GM23248 (cell line): ENCODE data around the gene AACS. TPM values are rescaled to one million over a fixed set of nuclear protein-coding genes. Genes with fewer than 3 reads are reported as not detected.
"Not testable (repeated sequence)": the region's sequence is repeated elsewhere in the genome, so short reads cannot be mapped to it uniquely, and the experiment has no call there.

Source experiments
- DNase-seq: peaks from one replicate; pipeline ENCODE4 v3.0.0-alpha.2; 2015
- H2AFZ ChIP-seq: fragments of 200-600 bp; sonication (generic); 2 replicates; pipeline ENCODE4 v1.6.1; 2016; ENCODE audit warnings: antibody characterized with exemption
- H3F3A ChIP-seq: fragments of 200-600 bp; sonication (generic); 2 replicates; pipeline ENCODE4 v1.6.1; 2016; ENCODE audit warnings: mild to moderate bottlenecking, antibody characterized with exemption, mixed run types; ENCODE audit not compliant: insufficient read depth
- H3K27ac ChIP-seq: fragments of 200-600 bp; sonication (generic); 2 replicates; pipeline ENCODE4 v1.5.1; 2016; ENCODE audit warnings: mild to moderate bottlenecking
- H3K27me3 ChIP-seq: fragments of 200-600 bp; sonication (generic); replicated peaks from 2 replicates; pipeline ENCODE4 v1.6.1; 2016; ENCODE audit warnings: mild to moderate bottlenecking; ENCODE audit not compliant: insufficient read depth
- H3K36me3 ChIP-seq: fragments of 200-600 bp; sonication (generic); 2 replicates; pipeline ENCODE4 v1.6.1; 2016; ENCODE audit warnings: low read depth, mild to moderate bottlenecking
- H3K4me1 ChIP-seq: fragments of 200-600 bp; sonication (generic); 2 replicates; pipeline ENCODE4 v1.6.1; 2016; ENCODE audit warnings: mild to moderate bottlenecking; ENCODE audit not compliant: insufficient read depth
- H3K4me2 ChIP-seq: fragments of 200-600 bp; sonication (generic); one replicate; pipeline ENCODE4 v1.6.1; 2016; ENCODE audit warnings: mild to moderate bottlenecking; ENCODE audit not compliant: unreplicated experiment
- H3K4me3 ChIP-seq: fragments of 200-600 bp; sonication (generic); 2 replicates; pipeline ENCODE4 v1.5.1; 2016; ENCODE audit warnings: mild to moderate bottlenecking
- H3K79me2 ChIP-seq: fragments of 200-600 bp; sonication (generic); 2 replicates; pipeline ENCODE4 v1.6.1; 2016; ENCODE audit warnings: mild to moderate bottlenecking; ENCODE audit not compliant: insufficient read depth
- H3K9ac ChIP-seq: fragments of 200-600 bp; sonication (generic); 2 replicates; pipeline ENCODE4 v1.6.1; 2016; ENCODE audit warnings: mild to moderate bottlenecking
- H3K9me2 ChIP-seq: fragments of 200-600 bp; sonication (generic); 2 replicates; pipeline ENCODE4 v1.6.1; 2016; ENCODE audit warnings: mixed run types, mild to moderate bottlenecking, moderate library complexity; ENCODE audit not compliant: insufficient read depth
- H3K9me3 ChIP-seq: fragments of 200-600 bp; sonication (generic); one replicate; pipeline ENCODE4 v1.6.1; 2017; ENCODE audit warnings: low read depth
- H4K20me1 ChIP-seq: fragments of 200-600 bp; sonication (generic); 2 replicates; pipeline ENCODE4 v1.6.0; 2016; ENCODE audit not compliant: insufficient read depth
- EZH2 ChIP-seq: fragments of 200-600 bp; sonication (generic); IDR thresholded peaks from 2 replicates; pipeline ENCODE4 v1.6.1; 2018; ENCODE audit warnings: antibody characterized with exemption, mild to moderate bottlenecking; ENCODE audit not compliant: insufficient read depth, poor library complexity, severe bottlenecking
- EZH2phosphoT487 ChIP-seq: fragments of 200-600 bp; sonication (generic); IDR thresholded peaks from 2 replicates; pipeline ENCODE4 v1.6.1; 2018; ENCODE audit warnings: antibody characterized with exemption, moderate library complexity, mild to moderate bottlenecking, low read depth; ENCODE audit not compliant: insufficient read depth
- WGBS, 2 experiments: methylation state at CpG; one replicate each; pipeline ENCODE4 v1.1.6; 2015 to 2017; ENCODE audit warnings: low lambda C conversion rate in 2 of 2, low coverage in 1 of 2; ENCODE audit errors: missing lambda C conversion rate in 2 of 2; 5-methylcytosine and 5-hydroxymethylcytosine counted together
- in situ Hi-C: fragments of 300-500 bp; cut with MboI; formaldehyde crosslinking; loops from 2 replicates; pipeline ENCODE4 v1.15.0; 2020
- polyA plus RNA-seq: library from polyadenylated mRNA; unstranded; fragments of >200 nt; fragmentation: Nextera tagmentation; extraction: Ambion mirVana; gene quantifications from 2 replicates; pipeline ENCODE4 v1.2.1, GENCODE V29; 2016
- total RNA-seq: library from RNA; depleted of rRNA; stranded (reverse); fragments of >200 nt; shearing (Covaris generic); gene quantifications from 2 replicates; pipeline ENCODE4 v1.2.3, GENCODE V29; 2014

Gene AACS
- total and polyA plus RNA-seq, 2 experiments from 2014 or later: 14.7 to 16.9 TPM

DNA sequence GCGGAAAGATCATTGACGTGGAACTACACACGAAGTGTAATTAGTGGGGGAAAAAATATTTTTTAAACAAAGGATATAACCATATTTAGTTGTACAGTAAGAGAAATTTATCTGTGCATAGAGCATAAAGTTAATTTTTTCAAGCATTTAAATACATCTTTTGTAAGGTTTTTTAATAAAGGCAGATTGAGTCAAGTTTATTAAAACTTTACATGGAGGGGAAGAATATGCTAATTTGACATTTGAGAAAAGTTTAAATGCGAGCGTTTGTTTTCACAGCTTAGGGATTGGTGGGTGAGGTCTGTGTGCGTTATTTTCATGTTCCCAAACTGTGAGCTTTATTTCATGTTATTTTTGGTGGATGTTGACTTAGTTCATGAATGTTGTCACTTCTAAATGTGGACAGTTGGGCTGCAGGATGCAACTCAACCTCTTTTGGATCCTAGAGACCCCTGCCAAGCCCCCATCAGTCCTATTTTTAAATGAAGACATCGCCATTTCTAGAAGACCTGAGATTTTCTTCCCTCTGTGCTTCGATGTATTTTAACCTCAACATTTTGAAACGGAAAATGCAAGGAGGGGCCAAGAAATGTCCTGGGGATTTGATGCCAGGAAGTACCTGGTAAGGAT is 39.5 kb upstream of the AACS start:
- H4K20me1 ChIP-seq: no peaks in the 10 kb centered on the region
- H3K79me2 ChIP-seq: no peaks in the 10 kb centered on the region
- no peak overlapping the region for H3K9ac ChIP-seq
- H2AFZ ChIP-seq: no peak overlapping the region
- H3K9me2 ChIP-seq: no peaks in the 10 kb centered on the region
- no peaks in the 10 kb centered on the region for H3K4me1 ChIP-seq
- WGBS, 2 experiments: 94 to 99% methylated on average over 9 of the region's 9 CpGs
- no peak for DNase-seq
- H3K4me2 ChIP-seq: no peak overlapping the region
- H3F3A ChIP-seq: no peaks in the 10 kb centered on the region
- H3K9me3 ChIP-seq: no peaks in the 10 kb centered on the region
- in situ Hi-C loops: no loop called here
- TF ChIP-seq EZH2phosphoT487 (no peak), EZH2 (no peak)
- H3K4me3 ChIP-seq: no peak overlapping the region
- H3K27ac ChIP-seq: no peak overlapping the region
- no peaks in the 10 kb centered on the region for H3K27me3 ChIP-seq
- no peaks in the 10 kb centered on the region for H3K36me3 ChIP-seq

DNA sequence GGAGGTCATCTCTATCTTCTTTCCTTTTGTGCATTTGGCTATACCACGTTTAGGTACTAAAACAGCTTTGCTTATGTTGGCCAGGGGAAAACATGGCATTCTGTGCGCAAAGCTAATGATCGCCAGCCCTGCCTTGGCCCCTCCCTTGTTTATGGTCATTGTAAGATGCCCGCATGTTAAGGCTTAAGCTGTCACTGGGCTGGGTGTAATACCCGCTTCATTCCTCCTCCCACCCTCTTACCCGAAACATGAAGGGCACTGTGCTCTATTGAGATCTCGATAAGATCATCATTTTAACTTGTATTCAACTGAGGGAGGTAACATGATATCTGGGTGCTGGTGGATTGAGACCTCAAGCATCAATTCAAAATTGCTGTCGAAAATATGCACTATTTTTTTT is 37.1 kb upstream of the AACS start:
- Histone ChIP-seq H3F3A (no peaks in the 10 kb centered on the region; the same call in 1 of the 2 replicates), H3K36me3 (no peaks in the 10 kb centered on the region), H3K79me2 (no peaks in the 10 kb centered on the region), H2AFZ (no peak overlapping the region), H4K20me1 (no peaks in the 10 kb centered on the region), H3K4me1 (no peaks in the 10 kb centered on the region), H3K4me2 (no peak overlapping the region), H3K9ac (no peak overlapping the region), H3K27ac (no peak overlapping the region), H3K4me3 (no peak overlapping the region), H3K9me3 (no peaks in the 10 kb centered on the region), H3K9me2 (no peaks in the 10 kb centered on the region), H3K27me3 (no peaks in the 10 kb centered on the region)
- TF ChIP-seq EZH2phosphoT487: no peak
- TF ChIP-seq EZH2: no peak
- in situ Hi-C loops: no loop called here
- WGBS, 2 experiments: 89 to 91% methylated on average over 8 of the region's 8 CpGs
- DNase-seq: no peak

DNA sequence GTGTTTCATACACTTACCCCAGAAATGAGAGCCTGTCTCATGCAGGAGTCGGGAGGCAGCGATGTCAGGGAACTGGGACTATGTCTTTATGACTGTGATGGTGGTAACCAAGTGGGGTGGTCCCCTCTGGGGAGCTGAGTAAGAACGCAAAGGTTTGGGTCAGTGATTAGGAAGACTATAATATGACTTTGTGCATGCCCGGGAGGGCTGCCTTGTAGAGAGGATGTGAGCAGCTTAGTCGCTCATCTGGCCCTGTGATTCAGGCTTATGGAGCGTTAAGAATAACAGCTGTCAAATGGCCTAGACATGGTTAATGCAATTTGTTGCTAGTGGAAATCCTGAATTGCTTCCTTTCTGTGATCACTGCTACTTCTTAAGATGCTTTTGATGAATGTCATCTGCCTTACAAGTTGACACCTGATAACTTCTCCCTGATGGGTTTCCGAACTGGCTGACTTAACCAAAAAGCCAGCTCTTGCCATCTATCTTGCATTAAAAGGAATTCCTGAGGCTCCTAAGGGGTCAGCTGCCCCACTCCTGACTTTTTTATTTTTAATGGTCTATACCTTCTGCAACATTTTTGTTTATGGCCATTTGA is 35.4 kb upstream of the AACS start:
- H3K4me1 ChIP-seq: no peaks in the 10 kb centered on the region
- H3K4me2 ChIP-seq: no peak overlapping the region
- H3F3A ChIP-seq: no peaks in the 10 kb centered on the region; the same call in 1 of the 2 replicates
- no peak overlapping the region for H3K9ac ChIP-seq
- TF ChIP-seq EZH2 (no peak), EZH2phosphoT487 (no peak)
- H4K20me1 ChIP-seq: no peaks in the 10 kb centered on the region
- no peak for DNase-seq
- WGBS, 2 experiments: 94 to 99% methylated on average over 7 of the region's 7 CpGs
- no peak overlapping the region for H3K4me3 ChIP-seq
- H3K27me3 ChIP-seq: no peaks in the 10 kb centered on the region
- H3K79me2 ChIP-seq: no peaks in the 10 kb centered on the region
- no peaks in the 10 kb centered on the region for H3K9me3 ChIP-seq
- H3K36me3 ChIP-seq: no peaks in the 10 kb centered on the region
- H3K9me2 ChIP-seq: no peaks in the 10 kb centered on the region
- in situ Hi-C loops: no loop called here
- no peak overlapping the region for H2AFZ ChIP-seq
- H3K27ac ChIP-seq: no peak overlapping the region

- H3K9me3 ChIP-seq, H3F3A ChIP-seq, H3K4me1 ChIP-seq, H3K4me2 ChIP-seq, in situ Hi-C loops, H3K9me2 ChIP-seq, H3K4me3 ChIP-seq, H3K9ac ChIP-seq, H3K27me3 ChIP-seq, H3K36me3 ChIP-seq, H3K79me2 ChIP-seq, H3K27ac ChIP-seq, H2AFZ ChIP-seq, DNase-seq, H4K20me1 ChIP-seq: not testable (repeated sequence)
- 78 to 79% methylated on average over 9 of the region's 9 CpGs for WGBS, 2 experiments
These were observed 33.8 kb upstream of the AACS start for GRCh38 chr12:125031471-125031870.
